ENCODE measurements around the gene EXOSC10. TPM values are rescaled to one million over a fixed set of nuclear protein-coding genes. Genes with fewer than 3 reads are reported as not detected.

EXOSC10 gene
- total and polyA plus RNA-seq, 2 of the 13 experiments (the other 11 are each of a cell fraction or from before 2014, with no cell fraction given): 48.4 to 67.6 TPM

GRCh38 chr1:11147197-11147770 lies 47.6 kb upstream of the EXOSC10 start:
- Histone ChIP-seq H3K27me3 (ENCODE audit: control insufficient read depth in 1 of 2, insufficient read depth in 2 of 2, low read length in 2 of 2) (no peaks in the 10 kb centered on the region; a peak in 1 of 5 replicates), H3K9ac (ENCODE audit: insufficient read depth, low read depth, low read length) (no peak overlapping the region), H3K4me2 (ENCODE audit: low read depth, low read length) (no peak overlapping the region), H4K20me1 (ENCODE audit: insufficient read depth, low read length) (no peaks in the 10 kb centered on the region), H3K4me1 (ENCODE audit: insufficient read depth, low read length) (peaks cover 8% of the 10 kb centered on the region; the same call in 1 of the 2 replicates), H2AFZ (ENCODE audit: low read length) (no peak overlapping the region), H3K27ac (ENCODE audit: extremely low read length, insufficient read depth, low read length) (no peak overlapping the region), H3K9me3 (ENCODE audit: low read length) (no peaks in the 10 kb centered on the region), H3K36me3 (replicated peaks in 1 of 2; ENCODE audit: control insufficient read depth in 1 of 2, insufficient read depth in 2 of 2, low read length in 2 of 2) (peaks cover 22 to 73% of the 10 kb centered on the region in 2 experiments), H3K4me3 (replicated peaks in 1 of 3; ENCODE audit: insufficient read depth in 1 of 3, low read depth in 2 of 3, low read length in 3 of 3) (no peak overlapping the region), H3K79me2 (ENCODE audit: insufficient read depth, low read length) (no peaks in the 10 kb centered on the region)
- DNase-seq (ENCODE audit: low spot score): no peak
- FAIRE-seq: no peak
- BruUV-seq (replicated peaks): no TSS peak
- no peak for TF ChIP-seq ZSCAN5A (CRISPR knock-in tag; IDR thresholded peaks at IDR 0.05; ENCODE audit: borderline replicate concordance)
- POLR2A ChIA-PET: no interaction called here
- no peak for ATAC-seq
- in situ Hi-C loops (cut with HindIII; ENCODE audit: extremely low pct_ligation_motif_present, low pct_unique_long_range_greater_than_20kb): no loop called here
- CTCF ChIA-PET (ENCODE audit: low intra/inter-chr PET ratio, low total read pairs): no interaction called here
- intact Hi-C loops (cut with micrococcal nuclease; ENCODE audit: unreplicated experiment): no loop called here
- 95% methylated on average over 4 of the region's 4 CpGs for WGBS (ENCODE audit: low lambda C conversion rate)

GRCh38 chr1:11145741-11146140 lies 46.1 kb upstream of the EXOSC10 start:
- POLR2A ChIA-PET: no interaction called here
- intact Hi-C loops (cut with micrococcal nuclease; ENCODE audit: unreplicated experiment): no loop called here
- no peaks in the 10 kb centered on the region for H4K20me1 ChIP-seq (ENCODE audit: insufficient read depth, low read length)
- H3K27me3 ChIP-seq (ENCODE audit: control insufficient read depth in 1 of 2, insufficient read depth in 2 of 2, low read length in 2 of 2): no peaks in the 10 kb centered on the region; a peak in 1 of 5 replicates
- ATAC-seq (no peak), DNase-seq (ENCODE audit: low spot score) (no peak), FAIRE-seq (no peak)
- peaks cover 22 to 67% of the 10 kb centered on the region in 2 experiments for H3K36me3 ChIP-seq (replicated peaks in 1 of 2; ENCODE audit: control insufficient read depth in 1 of 2, insufficient read depth in 2 of 2, low read length in 2 of 2)
- no TSS peak for BruUV-seq (replicated peaks)
- H2AFZ ChIP-seq (ENCODE audit: low read length): no peak overlapping the region
- H3K4me3 ChIP-seq (replicated peaks in 1 of 3; ENCODE audit: insufficient read depth in 1 of 3, low read depth in 2 of 3, low read length in 3 of 3): no peak overlapping the region
- no peaks in the 10 kb centered on the region for H3K4me1 ChIP-seq (ENCODE audit: insufficient read depth, low read length)
- H3K9me3 ChIP-seq (ENCODE audit: low read length): no peaks in the 10 kb centered on the region
- H3K79me2 ChIP-seq (ENCODE audit: insufficient read depth, low read length): no peaks in the 10 kb centered on the region
- 94% methylated on average over 6 of the region's 6 CpGs for WGBS (ENCODE audit: low lambda C conversion rate)
- in situ Hi-C loops (cut with HindIII; ENCODE audit: extremely low pct_ligation_motif_present, low pct_unique_long_range_greater_than_20kb): no loop called here
- no peak overlapping the region for H3K9ac ChIP-seq (ENCODE audit: insufficient read depth, low read depth, low read length)
- H3K4me2 ChIP-seq (ENCODE audit: low read depth, low read length): no peak overlapping the region
- no peak overlapping the region for H3K27ac ChIP-seq (ENCODE audit: extremely low read length, insufficient read depth, low read length)
- CTCF ChIA-PET (ENCODE audit: low intra/inter-chr PET ratio, low total read pairs): no interaction called here
- no peak for TF ChIP-seq MYC (CRISPR knock-in tag; IDR thresholded peaks at IDR 0.05; ENCODE audit: borderline replicate concordance)
- no peak for TF ChIP-seq ARHGAP35 (CRISPR knock-in tag; IDR thresholded peaks at IDR 0.05; ENCODE audit: borderline replicate concordance)
- no peak for TF ChIP-seq HIVEP1 (CRISPR knock-in tag; IDR thresholded peaks at IDR 0.05)
- no peak for TF ChIP-seq ZXDC (CRISPR knock-in tag; IDR thresholded peaks at IDR 0.05)
- no peak for TF ChIP-seq ZNF740 (CRISPR knock-in tag; IDR thresholded peaks at IDR 0.05)
- no peak for TF ChIP-seq ZNF746 (CRISPR knock-in tag; IDR thresholded peaks at IDR 0.05)
- no peak for TF ChIP-seq ZNF713 (CRISPR knock-in tag; IDR thresholded peaks at IDR 0.05)
- no peak for TF ChIP-seq HNRNPH1 (optimal IDR thresholded peaks at IDR 0.05; ENCODE audit: low read depth, low read length)
- TF ChIP-seq POLR2AphosphoS5 (IDR thresholded peaks at IDR 0.05; ENCODE audit: low read depth, low read length): no peak
- TF ChIP-seq ATF6 (CRISPR knock-in tag; conservative IDR thresholded peaks at IDR 0.05): no peak

Measured in HepG2 (cell line).